Nephron (organoid): Measurements from ENCODE around the gene MDK.

ENCODE experiments used
- H3K27ac Mint-ChIP-seq, 3 experiments: 2 replicates each; pipeline ENCODE4 v1.8.0; 2020; ENCODE audit warnings: mixed read lengths in 3 of 3, mild to moderate bottlenecking in 2 of 3, moderate library complexity in 1 of 3
- H3K27me3 Mint-ChIP-seq: 2 replicates; pipeline ENCODE4 v1.8.0; 2021; ENCODE audit warnings: low read depth, mild to moderate bottlenecking, moderate library complexity, mixed read lengths
- H3K36me3 Mint-ChIP-seq: 2 replicates; pipeline ENCODE4 v1.8.0; 2020; ENCODE audit warnings: low read depth, mixed read lengths
- H3K4me1 Mint-ChIP-seq: 2 replicates; pipeline ENCODE4 v1.8.0; 2020; ENCODE audit warnings: mixed read lengths
- H3K4me3 Mint-ChIP-seq, 3 experiments: 2 replicates each; pipeline ENCODE4 v1.8.0; 2020; ENCODE audit warnings: mild to moderate bottlenecking in 3 of 3, mixed read lengths in 3 of 3, moderate library complexity in 2 of 3
- H3K9me3 Mint-ChIP-seq: 2 replicates; pipeline ENCODE4 v1.8.0; 2020; ENCODE audit warnings: mixed read lengths
- CTCF ChIP-seq, 3 experiments: fragments of 200-600 bp; sonication (generic); IDR thresholded peaks; one replicate each; pipeline ENCODE4 v1.5.0; 2021; ENCODE audit warnings: antibody characterized with exemption in 3 of 3; ENCODE audit not compliant: unreplicated experiment in 3 of 3

The MDK gene

GRCh38 chr11:46391578-46392420 lies 10.3 kb downstream of the MDK start, which contains the start of gene CHRM4:
Gene CHRM4 (minus strand): TSS chr11:46391776. CDS start chr11:46386557, 5,219 bp downstream.
- H3K4me1 Mint-ChIP-seq, result peaks cover 20% of the 10 kb centered on the region
- peak; percentile 31 to 54 (median 37) for TF ChIP-seq CTCF (IDR thresholded peaks at IDR 0.05; ENCODE audit: unreplicated experiment in 3 of 3)
- H3K36me3 Mint-ChIP-seq, result peaks cover 4% of the 10 kb centered on the region
- H3K4me3 Mint-ChIP-seq, result peak within 1 kb of the TSS; percentile 82 to 86 (median 83)
- no peak within 1 kb of the TSS for H3K27ac Mint-ChIP-seq
- H3K9me3 Mint-ChIP-seq, result no peaks in the 10 kb centered on the region
- H3K27me3 Mint-ChIP-seq, result peaks cover 61% of the 10 kb centered on the region

GRCh38 chr11:46392421-46393230 lies 11.2 kb downstream of the MDK start:
- no peak overlapping the region for H3K27ac Mint-ChIP-seq
- H3K9me3 Mint-ChIP-seq, result no peaks in the 10 kb centered on the region
- peaks cover 53% of the 10 kb centered on the region for H3K27me3 Mint-ChIP-seq
- TF ChIP-seq CTCF (IDR thresholded peaks at IDR 0.05; ENCODE audit: unreplicated experiment in 3 of 3), result no peak
- H3K36me3 Mint-ChIP-seq, result peaks cover 10% of the 10 kb centered on the region
- H3K4me3 Mint-ChIP-seq, result peak overlapping the region; percentile 82 to 86 (median 83)
- peaks cover 20% of the 10 kb centered on the region for H3K4me1 Mint-ChIP-seq

- peak overlapping the region; percentile 82 to 86 (median 83) for H3K4me3 Mint-ChIP-seq
- H3K27me3 Mint-ChIP-seq, result peaks cover 47% of the 10 kb centered on the region
- no peak overlapping the region for H3K27ac Mint-ChIP-seq
- no peaks in the 10 kb centered on the region for H3K9me3 Mint-ChIP-seq
- H3K36me3 Mint-ChIP-seq, result peaks cover 10% of the 10 kb centered on the region
- H3K4me1 Mint-ChIP-seq, result peaks cover 16% of the 10 kb centered on the region
- TF ChIP-seq CTCF (IDR thresholded peaks at IDR 0.05; ENCODE audit: unreplicated experiment in 3 of 3), result no peak
Measured at GRCh38 chr11:46393231-46393616, 11.8 kb downstream of the MDK start.

- H3K27ac Mint-ChIP-seq, result no peak overlapping the region
- TF ChIP-seq CTCF (IDR thresholded peaks at IDR 0.05; ENCODE audit: unreplicated experiment in 3 of 3), result no peak
- peaks cover 10% of the 10 kb centered on the region for H3K4me1 Mint-ChIP-seq
- H3K27me3 Mint-ChIP-seq, result peaks cover 42% of the 10 kb centered on the region
- peaks cover 10% of the 10 kb centered on the region for H3K36me3 Mint-ChIP-seq
- H3K9me3 Mint-ChIP-seq, result no peaks in the 10 kb centered on the region
- peak overlapping the region; percentile 82 to 86 (median 83) for H3K4me3 Mint-ChIP-seq
Measured at GRCh38 chr11:46393759-46394158, 12.3 kb downstream of the MDK start.

GRCh38 chr11:46397526-46397925 lies 16.1 kb downstream of the MDK start:
- no peak for TF ChIP-seq CTCF (IDR thresholded peaks at IDR 0.05; ENCODE audit: unreplicated experiment in 3 of 3)
- Mint-ChIP-seq H3K4me3 (no peak overlapping the region), H3K4me1 (peaks cover 7% of the 10 kb centered on the region), H3K27me3 (peaks cover 16% of the 10 kb centered on the region), H3K9me3 (no peaks in the 10 kb centered on the region), H3K36me3 (peaks cover 16% of the 10 kb centered on the region), H3K27ac (no peak overlapping the region)
